T47D (cell line): ENCODE data around the gene PXDN.

Source experiments
- DNase-seq, 2 experiments: peaks; one replicate each; pipeline versions ENCODE4 v3.0.0 to v3.0.0-alpha.2; 2011 to 2012; ENCODE audit warnings: low read depth in 1 of 2, low spot score in 1 of 2
- JUND ChIP-seq: IDR thresholded peaks from 2 replicates; pipeline ENCODE4 v1.6.1; 2012; ENCODE audit warnings: low read depth
- in situ Hi-C: cut with HindIII; loops from 2 replicates; pipeline ENCODE4 v1.10.0; 2016; ENCODE audit warnings: low sequenced_read_pairs, low pct_unique_long_range_greater_than_20kb

PXDN gene

GRCh38 chr2:1593371-1594122 is 150.8 kb downstream of the PXDN start:
- no peak for TF ChIP-seq JUND
- in situ Hi-C loops: no loop called here
- no peak for DNase-seq

- DNase-seq: peak in 1 of 2 experiments; percentile 42
- no peak for TF ChIP-seq JUND
- in situ Hi-C loops: no loop called here
Observed at GRCh38 chr2:1591978-1592907, 152.1 kb downstream of the PXDN start.

GRCh38 chr2:1591461-1591770 is 152.9 kb downstream of the PXDN start:
- no peak for DNase-seq
- in situ Hi-C loops: no loop called here

GRCh38 chr2:1590596-1591460 is 153.5 kb downstream of the PXDN start:
- no peak for TF ChIP-seq JUND
- in situ Hi-C loops: no loop called here
- DNase-seq: no peak

More at GRCh38 chr2:1591461-1591770, 152.9 kb downstream of the PXDN start:
- TF ChIP-seq JUND: no peak

GRCh38 chr2:1588978-1589621 is 155.2 kb downstream of the PXDN start:
- TF ChIP-seq JUND: no peak
- in situ Hi-C loops: no loop called here
- DNase-seq: no peak

- in situ Hi-C loops: no loop called here
- TF ChIP-seq JUND: no peak
- DNase-seq: no peak
Observed at GRCh38 chr2:1588051-1588977, 156.0 kb downstream of the PXDN start.

- no peak for DNase-seq
- in situ Hi-C loops: no loop called here
- no peak for TF ChIP-seq JUND
Observed at GRCh38 chr2:1586923-1587840, 157.1 kb downstream of the PXDN start.

- in situ Hi-C loops: no loop called here
- DNase-seq: no peak
Observed at GRCh38 chr2:1586251-1586922, 157.9 kb downstream of the PXDN start.

GRCh38 chr2:1585635-1586034 is 158.7 kb downstream of the PXDN start:
- in situ Hi-C loops: no loop called here
- no peak for DNase-seq

More at GRCh38 chr2:1586251-1586922, 157.9 kb downstream of the PXDN start:
- no peak for TF ChIP-seq JUND

More at GRCh38 chr2:1585635-1586034, 158.7 kb downstream of the PXDN start:
- no peak for TF ChIP-seq JUND
